Stimulated activated CD8-positive, alpha-beta memory T cell treated with anti-CD3 and anti-CD28 coated beads, Interleukin-7, amount 100 ng/mL, for 1 hour (primary cell): ENCODE measurements around the gene SBF1.

Experiments
- DNase-seq, 2 donors: peaks; one replicate each; pipeline ENCODE4 v3.0.0-alpha.2; 2020; ENCODE audit warnings: low read depth in 2 of 2

SBF1 gene

GRCh38 chr22:50446708-50447575, 27.9 kb downstream of the SBF1 start:
- DNase-seq: no peak

GRCh38 chr22:50445880-50446707, 28.7 kb downstream of the SBF1 start:
- no peak for DNase-seq

GRCh38 chr22:50445071-50445879, 29.6 kb downstream of the SBF1 start:
- DNase-seq: peak in 1 of 2 donors; percentile 13

- DNase-seq: no peak
Measured at GRCh38 chr22:50444663-50445062, 30.2 kb downstream of the SBF1 start.

GRCh38 chr22:50443801-50444625, 30.8 kb downstream of the SBF1 start:
- no peak for DNase-seq

- DNase-seq: no peak
Measured at GRCh38 chr22:50443197-50443596, 31.6 kb downstream of the SBF1 start.

GRCh38 chr22:50441428-50441993, 33.3 kb downstream of the SBF1 start:
- no peak for DNase-seq

- DNase-seq: no peak
Measured at GRCh38 chr22:50440544-50441249, 34.1 kb downstream of the SBF1 start.

GRCh38 chr22:50439871-50440331, 34.9 kb downstream of the SBF1 start:
- no peak for DNase-seq

GRCh38 chr22:50439314-50439870, 35.4 kb downstream of the SBF1 start:
- DNase-seq: no peak

GRCh38 chr22:50438305-50439275, 36.2 kb downstream of the SBF1 start:
- no peak for DNase-seq

GRCh38 chr22:50437511-50438304, 37.1 kb downstream of the SBF1 start:
- DNase-seq: no peak

GRCh38 chr22:50436841-50437341, 37.9 kb downstream of the SBF1 start:
- no peak for DNase-seq

- no peak for DNase-seq
Measured at GRCh38 chr22:50436015-50436830, 38.6 kb downstream of the SBF1 start.

GRCh38 chr22:50435291-50436014, 39.4 kb downstream of the SBF1 start:
- DNase-seq: no peak

- DNase-seq: no peak
Measured at GRCh38 chr22:50434849-50435248, 40.0 kb downstream of the SBF1 start.
